Testis (tissue), 3 donors: ENCODE measurements around the gene ANKRD55. TPM values are rescaled to one million over a fixed set of nuclear protein-coding genes. Genes with fewer than 3 reads are reported as not detected.

Experiments
- DNase-seq: peaks from one replicate; pipeline ENCODE4 v3.0.0-alpha.2; 2019
- H3K27ac ChIP-seq, 2 donors: fragments of 200-600 bp; sonication (generic); one replicate each; pipeline ENCODE4 v1.5.1; 2019
- H3K27me3 ChIP-seq: fragments of 200-600 bp; sonication (generic); one replicate; pipeline ENCODE4 v1.5.1; 2019
- H3K36me3 ChIP-seq: fragments of 200-600 bp; sonication (generic); one replicate; pipeline ENCODE4 v1.5.1; 2017; ENCODE audit warnings: low read depth; ENCODE audit errors: missing control alignments
- H3K4me1 ChIP-seq: fragments of 200-600 bp; sonication (generic); one replicate; pipeline ENCODE4 v1.5.1; 2019
- H3K4me3 ChIP-seq, 2 donors: fragments of 200-600 bp; sonication (generic); one replicate each; pipeline ENCODE4 v1.5.1; 2017 to 2019
- H3K9me3 ChIP-seq: fragments of 200-600 bp; sonication (generic); one replicate; pipeline ENCODE4 v1.5.1; 2017
- CTCF ChIP-seq, 3 experiments: fragments of 450-650 bp in 2 of 3; fragments of 200-600 bp in 1 of 3; sonication (generic) in 1 of 3; IDR thresholded peaks; one replicate each; pipeline ENCODE4 v1.5.1; 2016 to 2019; ENCODE audit warnings: antibody characterized with exemption in 3 of 3, mild to moderate bottlenecking in 2 of 3, moderate library complexity in 1 of 3
- POLR2A ChIP-seq: fragments of 450-650 bp; IDR thresholded peaks from one replicate; pipeline ENCODE4 v1.6.1; 2017; ENCODE audit warnings: antibody characterized with exemption, mild to moderate bottlenecking, moderate library complexity
- WGBS, 2 donors: methylation state at CpG; one replicate each; pipeline ENCODE4 v1.1.5; 2018; 5-methylcytosine and 5-hydroxymethylcytosine counted together
- intact Hi-C: fragments of 100-400 bp; cut with DNase I; formaldehyde crosslinking; loops from one replicate; pipeline ENCODE4 v1.15.1; 2023; ENCODE audit warnings: low total_unique reads
- polyA plus RNA-seq: library from polyadenylated mRNA; stranded (reverse); fragments of 350-450 nt; fragmentation: Illumina TruSeq; extraction: RNeasy Lipid Tissue Mini Kit (QIAGEN cat#74804); gene quantifications from one replicate; pipeline ENCODE4 v1.2.3, GENCODE V29; 2014; ENCODE audit warnings: low read depth, low replicate concordance; ENCODE audit not compliant: insufficient read depth
- total RNA-seq, 2 donors: library from RNA; depleted of rRNA; stranded (reverse); fragments of >200 nt; gene quantifications; one replicate each; pipeline ENCODE4 v1.2.3, GENCODE V29; 2016

ANKRD55 gene
- total and polyA plus RNA-seq, 3 donors from 2014 or later: 6.1 to 28.1 (median 6.2) TPM

GRCh38 chr5:56195016-56195415 lies 38.1 kb downstream of the ANKRD55 start:
- H3K4me3 ChIP-seq: no peak overlapping the region
- no peaks in the 10 kb centered on the region for H3K27me3 ChIP-seq
- intact Hi-C loops: no loop called here
- TF ChIP-seq CTCF (IDR thresholded peaks at IDR 0.05) (no peak), POLR2A (no peak)
- no peaks in the 10 kb centered on the region for H3K36me3 ChIP-seq
- H3K9me3 ChIP-seq: no peaks in the 10 kb centered on the region
- DNase-seq: no peak
- no peaks in the 10 kb centered on the region for H3K4me1 ChIP-seq
- 33 to 48% methylated on average over 1 of the region's 1 CpG for WGBS, 2 donors
- no peak overlapping the region for H3K27ac ChIP-seq

- Histone ChIP-seq H3K36me3 (no peaks in the 10 kb centered on the region), H3K27ac (no peak overlapping the region), H3K4me1 (no peaks in the 10 kb centered on the region), H3K9me3 (no peaks in the 10 kb centered on the region), H3K27me3 (no peaks in the 10 kb centered on the region), H3K4me3 (no peak overlapping the region)
- TF ChIP-seq POLR2A: no peak
- TF ChIP-seq CTCF (IDR thresholded peaks at IDR 0.05): no peak
- DNase-seq: no peak
- intact Hi-C loops: no loop called here
- WGBS, 2 donors: 76 to 79% methylated on average over 16 of the region's 16 CpGs
These were observed 40.9 kb downstream of the ANKRD55 start for GRCh38 chr5:56192246-56192645.

GRCh38 chr5:56191656-56192055 lies 41.5 kb downstream of the ANKRD55 start:
- 74 to 81% methylated on average over 3 of the region's 3 CpGs for WGBS, 2 donors
- H3K27me3 ChIP-seq: no peaks in the 10 kb centered on the region
- H3K36me3 ChIP-seq: no peaks in the 10 kb centered on the region
- intact Hi-C loops: no loop called here
- H3K4me3 ChIP-seq: no peak overlapping the region
- DNase-seq: no peak
- no peak for TF ChIP-seq POLR2A
- TF ChIP-seq CTCF (IDR thresholded peaks at IDR 0.05): no peak
- no peaks in the 10 kb centered on the region for H3K4me1 ChIP-seq
- H3K9me3 ChIP-seq: no peaks in the 10 kb centered on the region
- H3K27ac ChIP-seq: no peak overlapping the region

- no peaks in the 10 kb centered on the region for H3K9me3 ChIP-seq
- peak; percentile 37 for DNase-seq
- 67 to 80% methylated on average over 2 of the region's 2 CpGs for WGBS, 2 donors
- H3K4me1 ChIP-seq: no peaks in the 10 kb centered on the region
- no peaks in the 10 kb centered on the region for H3K36me3 ChIP-seq
- TF ChIP-seq CTCF (IDR thresholded peaks at IDR 0.05): no peak
- TF ChIP-seq POLR2A: no peak
- intact Hi-C loops: no loop called here
- no peak overlapping the region for H3K4me3 ChIP-seq
- H3K27ac ChIP-seq: no peak overlapping the region
- no peaks in the 10 kb centered on the region for H3K27me3 ChIP-seq
These were observed 42.6 kb downstream of the ANKRD55 start for GRCh38 chr5:56190497-56190896.

- Histone ChIP-seq H3K36me3 (no peaks in the 10 kb centered on the region), H3K4me3 (no peak overlapping the region), H3K4me1 (no peaks in the 10 kb centered on the region), H3K27me3 (no peaks in the 10 kb centered on the region), H3K9me3 (no peaks in the 10 kb centered on the region), H3K27ac (no peak overlapping the region)
- no peak for DNase-seq
- TF ChIP-seq CTCF (IDR thresholded peaks at IDR 0.05) (no peak), POLR2A (no peak)
- WGBS, 2 donors: 75 to 78% methylated on average over 8 of the region's 8 CpGs
- intact Hi-C loops: loop anchor here (10.0 kb wide), 1 partner anchor 111 kb away; no protein-coding TSS in a partner anchor
These were observed 47.3 kb downstream of the ANKRD55 start for GRCh38 chr5:56185768-56186311.
